Smooth muscle cell (in vitro differentiated cells): ENCODE results near the gene ITGB7. TPM values are rescaled to one million over a fixed set of nuclear protein-coding genes. Genes with fewer than 3 reads are reported as not detected.

ENCODE experiments used
- DNase-seq: peaks from one replicate; lab custom pipeline; 2025; ENCODE audit not compliant: unreplicated experiment; lab: John Stamatoyannopoulos, UW
- H2AFZ ChIP-seq: fragments of 200-600 bp; sonication (generic); 2 replicates; pipeline ENCODE4 v1.6.0; 2016; ENCODE audit warnings: antibody characterized with exemption, low read depth, mild to moderate bottlenecking
- H3F3A ChIP-seq: fragments of 200-600 bp; sonication (generic); 2 replicates; pipeline ENCODE4 v1.6.0; 2017; ENCODE audit warnings: antibody characterized with exemption, low read depth
- H3K27ac ChIP-seq: fragments of 200-600 bp; sonication (generic); 2 replicates; pipeline ENCODE4 v1.5.1; 2016; ENCODE audit warnings: low read depth, mild to moderate bottlenecking
- H3K27me3 ChIP-seq: fragments of 200-600 bp; sonication (generic); 2 replicates; pipeline ENCODE4 v1.6.1; 2016; ENCODE audit warnings: low read depth, mild to moderate bottlenecking
- H3K36me3 ChIP-seq: fragments of 200-600 bp; sonication (generic); 2 replicates; pipeline ENCODE4 v1.5.1; 2016; ENCODE audit warnings: low read depth
- H3K4me1 ChIP-seq: fragments of 200-600 bp; sonication (generic); 2 replicates; pipeline ENCODE4 v1.5.1; 2016; ENCODE audit warnings: low read depth
- H3K4me2 ChIP-seq: fragments of 200-600 bp; sonication (generic); 2 replicates; pipeline ENCODE4 v1.6.0; 2016; ENCODE audit warnings: mild to moderate bottlenecking
- H3K4me3 ChIP-seq: fragments of 200-600 bp; sonication (generic); 2 replicates; pipeline ENCODE4 v1.5.1; 2016; ENCODE audit warnings: mild to moderate bottlenecking
- H3K79me2 ChIP-seq: fragments of 200-600 bp; sonication (generic); 2 replicates; pipeline ENCODE4 v1.6.0; 2016; ENCODE audit warnings: low read depth, mild to moderate bottlenecking
- H3K9ac ChIP-seq: fragments of 200-600 bp; sonication (generic); 2 replicates; pipeline ENCODE4 v1.6.0; 2016; ENCODE audit warnings: low read depth
- H3K9me3 ChIP-seq: fragments of 200-600 bp; sonication (generic); replicated peaks from 2 replicates; pipeline ENCODE4 v1.5.1; 2016; ENCODE audit warnings: low read depth
- H4K20me1 ChIP-seq: fragments of 200-600 bp; sonication (generic); 2 replicates; pipeline ENCODE4 v1.6.0; 2016; ENCODE audit warnings: low read depth
- WGBS: methylation state at CpG from one replicate; pipeline ENCODE4 v1.1.7; 2016; ENCODE audit warnings: low lambda C conversion rate; 5-methylcytosine and 5-hydroxymethylcytosine counted together
- polyA plus RNA-seq: library from polyadenylated mRNA; unstranded; fragments of >200 nt; fragmentation: Nextera tagmentation; extraction: Ambion mirVana; gene quantifications from 2 replicates; pipeline ENCODE4 v1.2.1, GENCODE V29; 2016
- total RNA-seq: library from RNA; depleted of rRNA; stranded (reverse); fragments of >200 nt; gene quantifications from 2 replicates; pipeline ENCODE4 v1.2.3, GENCODE V29; 2014
- TF ChIP-seq, protein P1 (sequence below): fragments of 200-600 bp; sonication (generic); IDR thresholded peaks from 2 replicates; pipeline ENCODE4 v1.5.1; 2017; ENCODE audit warnings: borderline replicate concordance, mild to moderate bottlenecking, antibody characterized with exemption; ENCODE audit not compliant: insufficient read depth, poor library complexity, severe bottlenecking

Gene ITGB7
- total and polyA plus RNA-seq, 2 experiments from 2014 or later = 5.8 TPM; not detected in 1

DNA sequence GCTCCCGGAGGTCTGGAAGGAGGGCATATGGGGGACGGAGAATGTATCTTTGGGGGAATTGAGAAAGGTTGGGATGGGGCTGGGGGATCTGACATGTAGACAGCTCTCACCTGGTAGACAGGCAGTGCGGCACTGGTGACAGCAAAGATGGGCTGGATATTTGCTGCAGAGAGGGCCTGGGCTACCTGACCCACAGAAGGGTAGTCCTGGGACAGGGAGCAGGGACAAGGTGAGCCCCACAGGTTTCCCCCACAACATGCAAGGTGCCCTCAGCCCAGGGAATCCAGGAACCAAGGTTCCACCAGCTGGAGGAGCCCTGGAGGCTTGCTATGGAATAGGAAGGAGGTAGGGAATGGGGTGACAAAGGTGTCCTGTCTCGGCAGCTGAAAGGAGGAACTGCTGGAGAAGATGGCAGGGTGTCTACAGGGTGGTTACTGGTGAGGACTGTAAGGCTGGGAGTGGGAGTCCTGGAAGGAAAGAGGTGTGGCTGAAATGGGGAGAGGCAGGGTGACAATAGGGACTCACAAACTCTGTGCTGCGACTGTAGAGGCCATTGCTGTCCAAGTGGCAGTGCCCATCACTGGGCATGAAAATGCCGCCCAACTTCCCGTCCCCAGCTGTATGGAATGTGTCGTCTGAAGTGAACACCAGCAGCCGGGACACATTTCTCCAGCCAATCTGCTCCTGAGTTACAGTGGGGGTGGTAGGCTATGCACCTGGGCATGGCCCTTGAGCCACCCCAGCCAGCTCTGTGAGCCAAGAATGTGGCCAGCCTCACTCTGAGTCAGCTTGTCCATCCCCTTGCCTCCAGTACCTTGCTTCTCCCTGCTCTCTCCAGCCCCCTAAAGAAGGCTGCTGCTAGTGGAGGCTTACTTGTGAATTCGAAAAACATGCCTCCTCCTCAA, 11.3 kb downstream of the ITGB7 start:
- DNase-seq = no peak
- peaks cover 2% of the 10 kb centered on the region for H3F3A ChIP-seq
- H3K79me2 ChIP-seq = no peaks in the 10 kb centered on the region
- peaks cover 13% of the 10 kb centered on the region for H3K27me3 ChIP-seq
- H3K36me3 ChIP-seq = no peaks in the 10 kb centered on the region
- no peak overlapping the region for H3K9ac ChIP-seq
- no peaks in the 10 kb centered on the region for H4K20me1 ChIP-seq
- WGBS = 88% methylated on average over 10 of the region's 10 CpGs
- TF ChIP-seq, protein P1, sequence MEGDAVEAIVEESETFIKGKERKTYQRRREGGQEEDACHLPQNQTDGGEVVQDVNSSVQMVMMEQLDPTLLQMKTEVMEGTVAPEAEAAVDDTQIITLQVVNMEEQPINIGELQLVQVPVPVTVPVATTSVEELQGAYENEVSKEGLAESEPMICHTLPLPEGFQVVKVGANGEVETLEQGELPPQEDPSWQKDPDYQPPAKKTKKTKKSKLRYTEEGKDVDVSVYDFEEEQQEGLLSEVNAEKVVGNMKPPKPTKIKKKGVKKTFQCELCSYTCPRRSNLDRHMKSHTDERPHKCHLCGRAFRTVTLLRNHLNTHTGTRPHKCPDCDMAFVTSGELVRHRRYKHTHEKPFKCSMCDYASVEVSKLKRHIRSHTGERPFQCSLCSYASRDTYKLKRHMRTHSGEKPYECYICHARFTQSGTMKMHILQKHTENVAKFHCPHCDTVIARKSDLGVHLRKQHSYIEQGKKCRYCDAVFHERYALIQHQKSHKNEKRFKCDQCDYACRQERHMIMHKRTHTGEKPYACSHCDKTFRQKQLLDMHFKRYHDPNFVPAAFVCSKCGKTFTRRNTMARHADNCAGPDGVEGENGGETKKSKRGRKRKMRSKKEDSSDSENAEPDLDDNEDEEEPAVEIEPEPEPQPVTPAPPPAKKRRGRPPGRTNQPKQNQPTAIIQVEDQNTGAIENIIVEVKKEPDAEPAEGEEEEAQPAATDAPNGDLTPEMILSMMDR = no peak
- H2AFZ ChIP-seq = no peak overlapping the region
- no peaks in the 10 kb centered on the region for H3K4me1 ChIP-seq
- no peaks in the 10 kb centered on the region for H3K9me3 ChIP-seq
- H3K4me3 ChIP-seq = no peak overlapping the region
- H3K4me2 ChIP-seq = no peak overlapping the region
- H3K27ac ChIP-seq = no peak overlapping the region

DNA sequence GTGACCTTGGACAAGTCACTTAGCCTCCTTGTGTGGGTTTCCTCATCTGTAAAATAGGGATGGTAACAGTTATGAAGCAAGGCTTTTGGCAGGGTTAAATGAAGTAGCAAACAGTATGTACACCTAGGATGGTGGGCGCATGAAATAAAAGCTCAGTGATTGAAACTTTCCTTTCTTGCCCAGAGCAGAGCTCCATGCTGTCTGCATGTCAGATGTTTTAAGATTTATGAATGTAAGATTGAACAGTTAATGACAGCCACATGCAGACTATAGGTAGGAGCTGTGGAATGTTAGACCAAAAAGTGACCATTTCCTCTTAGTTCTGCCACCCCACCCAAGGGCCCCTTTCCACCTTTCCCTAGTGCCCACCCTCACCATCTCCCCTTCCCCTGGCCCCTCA, 12.1 kb downstream of the ITGB7 start:
- Histone ChIP-seq H3K4me3 (no peak overlapping the region), H3F3A (no peaks in the 10 kb centered on the region), H3K9ac (no peak overlapping the region), H3K4me2 (no peak overlapping the region), H3K4me1 (no peaks in the 10 kb centered on the region), H3K36me3 (no peaks in the 10 kb centered on the region), H2AFZ (no peak overlapping the region), H3K9me3 (no peaks in the 10 kb centered on the region), H3K27me3 (peaks cover 13% of the 10 kb centered on the region), H4K20me1 (peaks cover 3% of the 10 kb centered on the region), H3K79me2 (no peaks in the 10 kb centered on the region), H3K27ac (no peak overlapping the region)
- WGBS = 100% methylated on average over 1 of the region's 1 CpG
- DNase-seq = no peak
- TF ChIP-seq, protein P1 = no peak

DNA sequence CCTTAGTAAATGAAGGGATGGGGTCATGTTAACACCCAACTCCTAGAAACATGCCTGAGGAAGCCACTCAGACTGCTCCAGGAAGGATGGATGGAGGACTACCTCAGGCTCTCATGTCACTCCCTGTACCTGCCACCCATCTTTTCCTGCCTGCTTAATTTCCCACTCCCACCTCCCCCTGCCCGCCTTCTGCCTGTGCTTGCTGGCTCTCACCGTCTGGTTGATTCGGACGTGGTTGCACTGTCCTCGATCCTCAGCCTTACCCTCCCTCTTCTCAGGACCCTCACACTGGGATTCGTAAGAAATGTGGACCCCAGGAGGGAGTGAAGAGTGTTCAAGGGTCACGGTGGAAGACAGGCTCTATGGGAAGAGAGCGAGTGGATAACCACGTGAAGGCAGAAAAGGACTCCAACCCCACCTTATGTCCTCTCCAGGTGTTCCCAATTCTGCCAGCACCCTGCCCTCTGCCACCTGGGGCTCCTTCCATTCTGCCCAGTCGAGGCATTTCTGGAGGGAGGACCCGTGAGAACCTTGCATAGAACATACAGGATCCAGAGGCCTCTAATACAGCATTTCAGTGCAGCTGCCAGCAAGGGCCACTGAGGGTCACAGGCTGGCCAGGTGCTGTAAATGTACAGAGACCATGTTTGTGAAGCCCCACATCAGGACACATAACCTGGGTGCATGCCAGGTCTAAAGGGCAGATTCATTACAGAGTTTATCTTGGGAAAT, 12.9 kb downstream of the ITGB7 start:
- 81% methylated on average over 11 of the region's 11 CpGs for WGBS
- no peaks in the 10 kb centered on the region for H3F3A ChIP-seq
- peaks cover 3% of the 10 kb centered on the region for H4K20me1 ChIP-seq
- H3K4me2 ChIP-seq = no peak overlapping the region
- H2AFZ ChIP-seq = no peak overlapping the region
- no peak overlapping the region for H3K27ac ChIP-seq
- H3K36me3 ChIP-seq = no peaks in the 10 kb centered on the region
- no peaks in the 10 kb centered on the region for H3K4me1 ChIP-seq
- no peaks in the 10 kb centered on the region for H3K79me2 ChIP-seq
- TF ChIP-seq, protein P1 = no peak
- H3K4me3 ChIP-seq = no peak overlapping the region
- no peaks in the 10 kb centered on the region for H3K9me3 ChIP-seq
- no peak overlapping the region for H3K9ac ChIP-seq
- no peak for DNase-seq
- H3K27me3 ChIP-seq = peaks cover 13% of the 10 kb centered on the region
